G401 (cell line): ENCODE data around the gene NADK2. TPM values are rescaled to one million over a fixed set of nuclear protein-coding genes. Genes with fewer than 3 reads are reported as not detected.

ENCODE experiments used
- DNase-seq: peaks from one replicate; pipeline ENCODE4 v3.0.0-alpha.2; 2015; ENCODE audit warnings: low spot score
- in situ Hi-C: cut with HindIII; loops from 2 replicates; pipeline ENCODE4 v1.10.0; 2016; ENCODE audit warnings: low sequenced_read_pairs, mixed read lengths
- total RNA-seq: library from RNA; depleted of rRNA; stranded (reverse); fragments of >200 nt; shearing (Covaris generic); gene quantifications from 2 replicates; pipeline ENCODE4 v1.2.3, GENCODE V29; 2014

NADK2 gene
- total RNA-seq, 1 experiment from 2014 or later = 37.4 TPM

DNA sequence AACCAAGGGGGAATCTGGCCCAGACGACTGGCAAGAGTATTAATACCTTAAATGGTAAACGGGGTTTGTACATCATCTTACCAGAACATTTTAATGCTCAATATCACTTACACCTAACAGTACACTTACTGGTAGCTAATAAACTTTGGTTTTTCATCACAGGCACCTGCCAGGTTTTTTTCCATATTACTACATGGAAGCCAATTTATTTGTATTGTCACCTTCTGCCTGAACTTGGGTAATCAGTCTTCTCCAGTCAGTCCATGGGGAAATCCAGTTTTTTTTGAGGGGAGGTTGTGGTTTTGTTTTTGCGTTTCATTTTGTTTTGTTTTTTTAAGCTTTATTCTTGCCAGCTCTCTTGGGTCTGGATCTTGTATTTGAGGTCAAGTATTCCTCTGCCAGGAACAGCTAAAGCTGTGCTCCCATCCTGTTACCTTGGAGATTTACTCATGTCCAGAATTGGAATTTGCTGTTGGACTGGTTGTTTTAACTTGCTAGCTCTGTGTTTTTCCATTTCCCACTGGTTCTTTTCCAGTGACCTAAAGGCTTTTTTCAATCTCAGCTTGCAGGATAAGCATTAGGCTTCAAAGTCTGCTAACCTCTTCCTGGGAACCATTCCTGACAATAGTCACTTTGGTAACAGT is 11.1 kb upstream of the NADK2 start:
- peak; percentile 72 for DNase-seq
- in situ Hi-C loops = no loop called here

DNA sequence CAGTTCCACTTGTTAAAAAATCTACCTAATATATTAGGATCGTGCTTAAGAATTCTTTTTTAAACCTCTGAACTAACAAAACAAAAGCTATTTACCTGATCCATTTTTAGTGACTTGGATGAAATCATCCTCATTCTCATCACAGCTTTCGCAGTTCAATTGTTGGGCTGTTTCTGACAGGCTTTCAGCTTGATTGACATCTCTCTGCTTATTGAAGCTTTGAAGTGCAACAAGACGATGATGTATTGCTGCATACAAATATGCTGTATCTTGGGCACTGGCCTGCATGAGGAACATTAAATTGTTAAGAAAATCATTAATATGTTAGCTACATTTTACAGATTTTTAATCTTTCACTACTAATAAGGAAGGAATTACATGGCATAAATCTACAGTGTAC is 9.5 kb upstream of the NADK2 start:
- in situ Hi-C loops = no loop called here
- no peak for DNase-seq

DNA sequence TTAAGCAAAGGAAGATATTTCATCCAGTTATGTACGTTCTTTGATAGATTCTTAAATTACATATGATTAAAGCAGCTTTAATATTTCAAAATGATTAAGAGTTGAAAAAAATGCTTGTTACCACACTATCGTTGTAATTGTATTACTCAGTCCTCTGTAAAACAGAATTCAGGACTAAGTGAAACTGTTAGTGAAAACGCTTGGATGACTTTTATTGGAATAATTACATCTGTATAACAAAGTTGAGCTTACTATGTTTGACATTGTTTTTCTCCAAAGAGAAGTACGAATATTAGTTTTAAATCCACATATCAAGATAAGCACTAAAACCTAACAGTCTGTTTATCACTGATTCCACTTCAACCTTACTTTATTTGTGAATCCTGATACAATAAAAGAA is 8.7 kb upstream of the NADK2 start:
- DNase-seq = no peak
- in situ Hi-C loops = no loop called here

DNA sequence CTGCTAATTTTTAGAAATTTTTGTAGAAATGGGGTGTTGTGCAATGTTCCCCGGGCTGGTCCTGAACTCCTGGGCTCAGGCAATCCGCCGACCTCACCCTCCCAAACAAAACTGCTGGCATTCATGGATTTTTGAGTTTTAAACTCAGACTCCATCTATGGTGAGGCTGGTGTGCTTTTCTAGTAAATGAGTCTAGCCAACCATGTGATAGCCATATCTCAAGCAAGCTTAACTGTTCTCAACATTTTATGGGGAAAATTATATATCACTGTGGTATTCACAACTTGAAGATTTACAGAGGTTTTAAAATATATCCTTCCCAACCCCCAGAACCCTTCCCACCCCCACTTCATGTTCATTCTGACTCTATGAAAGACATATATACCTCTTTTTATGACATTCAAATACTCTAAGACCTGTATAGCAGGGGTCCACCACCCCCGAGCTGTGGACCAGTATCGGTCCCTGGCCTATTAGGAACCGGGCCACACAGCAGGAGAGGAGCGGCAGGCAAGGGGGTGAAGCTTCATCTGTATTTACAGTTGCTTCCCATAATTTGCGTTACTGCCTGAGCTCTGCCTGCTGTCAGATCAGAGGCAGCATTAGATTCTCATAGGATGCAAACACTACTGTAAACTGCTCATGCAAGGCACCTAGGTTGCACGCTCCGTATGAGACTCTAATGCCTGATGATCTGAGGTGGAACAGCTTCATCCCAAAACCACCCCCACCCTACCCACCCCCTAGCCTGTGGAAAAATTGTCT is 4.5 kb upstream of the NADK2 start:
- no peak for DNase-seq
- in situ Hi-C loops = no loop called here

DNA sequence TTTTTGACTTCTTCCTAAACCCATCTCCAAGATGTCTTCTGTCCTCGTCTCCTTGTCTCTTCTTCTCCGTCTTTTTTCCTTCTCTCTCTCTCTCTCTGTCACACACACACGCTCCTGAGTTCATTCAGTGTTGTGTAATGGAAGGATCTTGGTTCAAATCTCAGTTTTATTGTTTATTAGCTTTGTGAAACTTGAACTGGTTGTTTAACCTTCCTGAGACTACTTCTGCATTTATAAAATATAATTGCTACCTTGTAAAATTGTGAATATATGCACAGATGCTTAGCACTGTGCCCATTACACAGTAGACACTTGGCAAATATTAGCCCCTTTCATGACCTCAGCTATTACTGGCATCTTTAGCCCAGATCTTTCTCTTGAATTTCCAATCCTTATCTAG is 2.4 kb upstream of the NADK2 start:
- DNase-seq = no peak
- in situ Hi-C loops = no loop called here

DNA sequence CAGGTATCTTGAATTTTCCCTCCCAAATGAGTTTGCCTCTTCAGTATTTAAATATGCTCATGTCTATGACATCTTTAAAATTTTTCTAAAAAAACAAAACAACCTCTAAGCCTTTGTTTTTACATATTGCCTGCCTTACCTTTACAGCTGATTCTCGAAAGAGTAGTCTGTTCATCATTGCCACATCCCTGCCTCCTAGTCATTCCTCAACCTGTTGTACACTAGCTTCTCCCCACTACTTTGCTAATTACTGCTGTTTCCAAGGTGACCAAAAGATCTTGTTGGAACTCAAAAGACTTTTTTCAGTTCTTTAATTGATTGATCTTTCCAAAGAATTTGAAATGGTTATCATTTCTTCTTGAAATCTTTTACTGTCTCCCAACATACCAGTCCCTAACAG is 1.9 kb upstream of the NADK2 start:
- in situ Hi-C loops = no loop called here
- DNase-seq = no peak

DNA sequence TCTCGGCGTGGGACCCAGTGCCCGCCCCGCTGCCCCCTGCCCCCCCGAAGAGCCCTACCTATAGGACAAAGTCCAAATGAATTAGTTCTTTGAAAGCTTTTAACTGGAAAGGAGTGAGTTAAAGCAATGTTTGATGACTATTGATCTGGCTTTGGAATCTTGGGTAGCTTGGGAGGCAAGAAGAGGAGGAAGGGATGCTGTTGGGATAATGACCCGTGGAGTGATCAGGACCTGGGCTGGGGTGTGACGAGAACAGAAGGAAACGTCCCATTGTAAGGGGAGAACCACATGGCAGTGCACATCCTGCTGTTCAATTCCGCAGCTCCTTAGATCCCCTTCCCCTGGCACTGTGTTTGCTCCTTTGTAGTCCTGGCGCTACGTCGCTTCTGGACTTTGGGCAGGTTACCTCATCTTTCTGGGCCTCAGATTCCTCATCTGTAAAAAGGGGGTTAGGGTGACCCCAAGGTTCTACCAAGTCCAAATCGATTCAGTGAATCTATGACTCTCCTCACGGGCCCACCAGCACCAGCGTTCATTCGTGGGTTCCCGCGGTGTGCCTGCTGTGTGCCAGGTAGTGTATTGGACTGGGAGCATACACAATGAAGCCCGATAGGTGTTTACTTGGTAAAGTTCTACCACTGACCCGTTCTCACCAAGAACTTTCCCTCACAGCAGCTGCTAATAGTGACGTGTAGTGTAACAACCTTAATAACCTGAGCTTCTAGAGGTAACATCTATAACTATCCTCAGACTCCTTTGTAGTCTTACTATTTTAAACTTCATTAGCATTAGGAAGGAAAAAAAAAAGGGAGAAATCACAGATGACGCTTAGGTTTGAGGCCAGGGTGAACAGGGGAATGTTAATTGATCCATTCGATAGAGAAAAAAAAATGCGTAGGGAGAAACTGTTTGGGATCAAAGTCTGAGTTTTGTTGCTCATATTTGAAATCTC is 1.1 kb upstream of the NADK2 start:
- in situ Hi-C loops = no loop called here
- peak; percentile 30 for DNase-seq

DNA sequence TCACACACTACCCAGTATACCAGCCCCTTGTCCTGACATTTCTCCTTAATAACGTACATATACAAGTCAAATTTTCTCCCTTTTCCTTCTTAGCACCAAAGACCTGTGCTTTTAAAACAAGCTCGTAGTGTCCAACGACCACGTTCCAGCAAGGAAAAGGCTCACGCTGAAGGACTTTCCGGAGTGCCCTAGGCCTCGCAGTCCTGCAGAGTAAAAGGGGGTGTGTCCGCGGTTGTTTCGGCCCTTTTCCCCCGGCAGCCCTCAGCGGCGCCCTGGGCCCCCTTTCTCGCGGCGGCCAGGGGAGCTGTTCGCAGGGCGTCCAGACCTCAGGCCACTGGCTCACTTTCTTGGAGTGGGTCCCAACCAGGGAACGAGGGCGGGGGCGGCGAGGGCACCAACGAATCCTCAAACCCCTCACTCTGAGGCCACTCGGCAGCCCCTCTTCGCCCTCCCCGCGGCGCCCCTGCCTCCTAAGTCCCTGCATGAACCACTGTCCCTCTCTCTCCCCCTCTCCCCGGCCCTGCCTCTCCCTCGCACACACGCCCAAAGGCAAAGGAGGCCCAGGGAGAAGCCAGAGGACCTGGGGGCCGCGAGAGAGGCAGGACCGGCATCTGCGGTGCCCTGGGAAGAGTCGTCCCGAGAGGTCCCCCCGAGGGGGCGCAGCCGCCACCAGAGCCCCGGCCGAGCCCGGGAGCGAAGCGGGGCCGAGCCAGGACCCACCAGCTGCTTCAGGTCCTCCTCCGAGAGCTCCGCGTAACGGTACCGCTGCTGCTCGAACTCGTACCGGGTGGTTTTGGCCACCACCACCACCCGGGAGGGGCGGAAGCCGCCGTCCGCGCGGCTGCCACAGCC is 720 bp downstream of the NADK2 start:
- peak; percentile 50 for DNase-seq

DNA sequence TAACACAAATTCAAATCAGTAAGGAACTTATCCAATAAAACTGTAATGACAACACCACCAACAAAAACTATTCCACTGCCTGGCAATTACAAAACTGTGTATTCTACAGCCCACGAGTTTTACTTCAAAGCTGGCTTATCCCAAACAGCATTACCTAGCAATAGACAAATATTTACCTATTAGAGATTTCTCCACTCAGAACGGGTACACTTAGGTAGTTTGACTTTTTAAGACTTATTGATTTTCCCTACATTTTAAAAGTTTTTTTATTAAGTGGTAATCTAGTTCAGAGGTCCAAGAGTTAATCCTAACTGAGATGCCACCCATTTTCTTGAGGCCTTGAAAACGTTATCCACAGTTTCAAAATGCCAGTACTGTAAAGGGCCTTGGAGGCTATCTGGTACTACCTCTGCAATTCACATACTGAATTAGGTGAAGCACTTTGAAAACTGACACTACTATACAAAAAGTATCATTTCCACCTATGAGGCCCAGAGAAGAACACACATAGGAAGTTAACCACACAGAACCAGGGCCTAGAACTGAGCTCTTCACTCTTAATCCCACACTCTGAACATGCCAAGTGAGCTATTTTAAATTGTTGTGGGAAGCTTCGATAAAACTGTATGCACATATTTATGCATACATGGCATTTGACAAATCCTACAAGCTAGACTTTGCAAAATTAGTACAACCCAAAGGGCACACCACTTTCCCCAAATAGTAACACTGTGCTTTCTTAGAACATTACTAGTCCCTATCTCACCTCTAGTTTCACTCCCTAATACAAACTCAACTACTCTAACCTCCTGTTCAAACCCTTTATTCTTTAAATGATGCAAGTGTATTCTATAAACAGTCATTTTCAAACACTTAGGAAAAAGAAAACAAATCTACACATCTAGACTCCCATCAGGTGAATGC is 2.1 kb downstream of the NADK2 start:
- in situ Hi-C loops = no loop called here
- DNase-seq = no peak

More for the DNA sequence above, 720 bp downstream of the NADK2 start:
- in situ Hi-C loops = no loop called here

DNA sequence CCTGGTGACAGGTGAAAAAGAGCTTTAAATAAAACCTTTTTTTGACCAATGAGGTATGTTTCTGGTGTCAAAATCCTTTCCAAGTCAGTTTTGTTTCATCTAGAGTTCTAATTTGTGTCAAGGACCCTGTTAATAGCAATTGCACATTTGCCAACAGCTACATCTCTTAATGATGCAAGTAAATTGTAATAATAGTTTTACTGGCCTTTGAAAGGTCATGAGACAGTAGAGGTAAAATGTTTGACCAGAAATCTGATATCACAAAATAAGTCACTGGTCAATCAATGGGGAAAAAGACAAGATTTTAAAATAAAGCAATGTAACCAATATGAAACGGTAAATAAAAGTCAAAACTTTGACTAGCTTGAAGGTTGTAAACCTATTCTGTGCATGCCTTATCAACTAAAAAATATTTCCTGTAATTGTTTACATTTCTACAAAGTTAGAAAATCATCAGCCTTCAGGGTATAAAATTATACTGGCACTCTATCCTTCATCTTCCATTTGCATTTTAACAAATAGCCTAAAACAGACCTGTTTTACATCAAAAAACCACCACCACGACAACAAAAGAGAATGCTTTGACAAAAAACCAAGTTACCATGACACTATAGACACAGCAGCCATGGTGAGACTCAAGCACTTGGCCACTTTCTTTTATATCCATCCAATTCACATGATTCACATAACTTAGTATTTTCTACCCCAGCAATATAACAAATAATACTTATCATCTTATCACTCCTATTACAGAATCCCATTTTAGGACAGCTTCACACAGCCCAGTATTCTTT is 3.0 kb downstream of the NADK2 start:
- DNase-seq = no peak

DNA sequence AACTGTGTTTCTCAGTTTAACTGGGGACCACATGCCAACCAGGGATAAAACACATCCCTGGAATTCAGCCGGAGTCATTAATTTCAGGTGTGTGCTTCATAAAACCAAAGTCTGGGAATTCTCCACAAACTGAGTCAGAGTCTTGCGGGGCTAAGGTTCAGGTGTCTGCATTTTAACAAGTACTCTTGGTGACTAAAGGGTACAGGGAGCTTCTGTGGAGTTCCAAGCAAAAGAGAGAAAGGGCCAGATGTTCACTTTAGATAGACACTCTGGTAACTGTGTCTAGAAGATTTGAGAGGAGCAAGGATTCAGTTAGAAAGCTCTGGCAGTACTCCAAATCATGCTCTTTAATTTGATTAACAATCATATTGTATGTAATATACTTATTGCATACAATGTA is 4.0 kb downstream of the NADK2 start:
- in situ Hi-C loops = no loop called here
- no peak for DNase-seq

More for the DNA sequence above, 3.0 kb downstream of the NADK2 start:
- in situ Hi-C loops = no loop called here

DNA sequence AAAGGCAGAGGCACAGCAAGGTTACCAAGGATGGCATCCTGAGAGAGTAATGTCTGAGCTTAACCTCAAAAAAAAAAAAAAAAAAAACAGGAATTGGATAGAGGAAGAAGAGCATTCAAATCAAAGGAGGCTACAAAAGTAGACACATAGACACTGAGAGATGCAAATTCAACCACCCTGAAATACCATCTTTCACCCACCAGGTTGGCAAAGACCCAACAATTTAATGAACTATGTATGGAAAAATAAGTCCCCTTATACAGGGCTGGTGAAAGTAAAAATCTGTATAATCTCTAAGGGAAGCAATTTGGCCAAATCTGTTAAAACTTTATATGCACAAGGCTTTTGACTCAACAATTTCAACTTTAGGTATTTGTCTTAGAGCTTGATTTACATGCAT is 4.9 kb downstream of the NADK2 start:
- in situ Hi-C loops = no loop called here

DNA sequence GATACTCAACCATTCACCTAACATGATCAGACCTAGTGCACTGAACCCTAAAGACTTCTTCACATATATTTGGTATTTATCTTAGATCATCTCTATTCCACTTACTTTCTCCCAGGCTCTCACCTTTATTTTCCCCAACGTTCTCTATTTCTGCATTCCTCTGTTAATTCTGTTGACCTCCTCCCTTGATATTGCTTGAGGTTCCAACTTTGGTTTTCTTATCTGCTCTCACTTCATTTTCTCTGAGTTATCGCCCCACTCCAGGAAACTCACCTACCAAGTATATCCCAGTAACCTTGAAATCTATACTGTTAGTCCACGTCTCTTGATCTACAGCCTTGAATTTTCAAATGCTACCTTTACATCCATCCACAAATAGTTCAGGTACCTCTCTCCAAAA is 9.2 kb downstream of the NADK2 start:
- in situ Hi-C loops = no loop called here
- DNase-seq = no peak

More for the DNA sequence above, 4.9 kb downstream of the NADK2 start:
- DNase-seq = no peak

DNA sequence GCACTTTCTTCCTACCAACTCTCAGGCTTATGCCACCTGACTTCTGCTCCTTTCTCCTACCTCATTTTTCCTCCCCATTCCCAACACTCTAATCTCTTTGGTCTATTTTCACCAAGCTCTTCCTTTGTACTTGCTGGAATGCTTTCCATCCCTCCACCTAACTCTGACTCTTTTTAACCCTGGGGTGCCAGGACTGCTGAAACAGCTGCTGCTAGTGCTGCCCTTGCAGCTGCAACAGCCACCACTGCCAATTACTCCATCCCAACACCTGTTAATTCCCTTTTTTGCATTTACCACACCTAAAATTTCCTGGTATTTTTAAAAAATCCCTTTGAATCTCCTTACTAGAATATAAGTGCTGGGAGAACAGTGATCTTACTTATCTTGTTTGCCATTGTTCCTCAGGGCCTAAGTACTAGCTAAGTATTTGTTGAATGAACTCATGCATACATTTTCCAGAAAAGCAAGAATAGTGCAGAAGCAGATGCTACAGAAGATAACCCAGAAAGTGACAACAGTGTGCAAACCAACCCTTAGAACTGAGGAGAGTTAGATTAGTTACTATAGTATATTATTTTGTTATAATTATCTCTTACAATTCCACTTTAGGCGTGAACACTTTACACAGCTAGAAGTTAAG is 11.5 kb downstream of the NADK2 start:
- in situ Hi-C loops = no loop called here
- no peak for DNase-seq

DNA sequence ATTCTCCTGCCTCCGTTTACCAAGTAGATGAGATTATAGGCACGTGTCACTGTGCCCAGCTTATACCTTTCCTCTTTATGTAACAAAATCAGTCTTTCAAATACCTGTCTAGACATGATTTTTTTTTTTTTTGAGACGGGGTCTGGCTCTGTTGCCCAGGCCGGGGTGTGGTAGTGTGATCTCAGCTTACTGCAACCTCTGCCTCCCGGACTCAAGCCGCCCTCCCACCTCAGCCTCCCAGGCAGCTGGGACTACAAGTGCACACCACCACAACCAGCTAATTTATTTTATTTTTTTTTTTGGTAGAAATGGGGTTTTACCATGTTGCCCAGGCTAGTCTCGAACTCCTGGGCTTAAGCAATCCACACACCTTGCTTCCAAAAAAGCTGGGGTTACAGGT is 13.2 kb downstream of the NADK2 start:
- in situ Hi-C loops = no loop called here
- no peak for DNase-seq

DNA sequence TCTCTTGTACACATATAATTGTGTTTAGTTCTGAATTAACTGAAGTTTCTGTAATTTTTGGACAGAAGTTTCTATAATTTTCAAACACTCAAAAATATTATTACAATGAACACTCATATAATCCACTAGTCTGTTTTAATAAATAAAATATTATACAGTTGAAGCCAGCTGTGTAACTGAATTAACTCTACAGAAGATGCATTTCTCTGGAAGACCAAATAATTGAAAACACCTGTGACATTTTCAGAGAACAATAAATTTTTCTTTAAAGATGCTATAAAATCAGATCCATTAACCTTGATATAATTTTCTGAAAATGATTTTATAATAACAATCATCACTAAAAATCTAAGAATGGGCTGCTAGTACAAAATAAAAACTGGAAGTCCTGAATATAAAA is 14.7 kb downstream of the NADK2 start:
- in situ Hi-C loops = no loop called here
- DNase-seq = no peak

DNA sequence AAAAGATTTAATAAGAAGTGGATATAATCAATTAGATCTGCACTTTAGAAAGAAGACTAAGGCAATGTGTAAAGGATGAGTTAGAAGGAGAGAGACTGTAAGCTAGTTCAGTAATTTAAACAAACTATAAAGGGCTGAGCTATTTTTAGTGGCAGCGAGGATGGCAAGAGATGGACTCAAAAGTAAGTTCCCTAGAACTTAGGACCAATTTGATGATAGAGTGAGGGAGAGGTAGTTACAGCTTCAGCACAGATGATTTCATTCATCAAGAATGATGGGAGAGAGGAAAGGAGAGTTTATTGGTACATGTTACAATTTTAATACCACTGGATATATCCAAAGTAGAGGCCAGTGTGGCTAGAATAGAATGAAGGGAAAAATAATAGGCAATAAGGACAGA is 19.1 kb downstream of the NADK2 start:
- in situ Hi-C loops = no loop called here

More for the DNA sequence above, 19.1 kb downstream of the NADK2 start:
- no peak for DNase-seq
